ENCODE measurements around the gene DCTN4. TPM values are rescaled to one million over a fixed set of nuclear protein-coding genes. Genes with fewer than 3 reads are reported as not detected.

Gene DCTN4
- total RNA-seq, 1 donor = 66.2 TPM

GRCh38 chr5:150764530-150764929 lies 5.7 kb upstream of the DCTN4 start:
- no peak overlapping the region for H3K4me2 ChIP-seq (ENCODE audit: insufficient read depth, low read length)
- H3K4me1 ChIP-seq (ENCODE audit: insufficient read depth, low read length) = peaks cover 12% of the 10 kb centered on the region
- no peaks in the 10 kb centered on the region for H3K9me3 ChIP-seq (ENCODE audit: low read depth, low read length)
- no peak overlapping the region for H3K27ac ChIP-seq (ENCODE audit: low read depth, low read length)
- no peak overlapping the region for H2AFZ ChIP-seq (ENCODE audit: low read length)
- DNase-seq (ENCODE audit: insufficient read length, low spot score, missing footprints) = no peak
- no peaks in the 10 kb centered on the region for H3K79me2 ChIP-seq (ENCODE audit: insufficient read depth, low read length)
- no peak for TF ChIP-seq CTCF (IDR thresholded peaks at IDR 0.05; ENCODE audit: extremely low read depth, low read depth, low read length)
- H3K4me3 ChIP-seq (ENCODE audit: insufficient read depth, low read length) = no peak overlapping the region
- no peaks in the 10 kb centered on the region for H3K36me3 ChIP-seq (ENCODE audit: insufficient read depth, low read length)
- no peaks in the 10 kb centered on the region for H3K27me3 ChIP-seq (ENCODE audit: insufficient read depth, low read length)
- H4K20me1 ChIP-seq (ENCODE audit: insufficient read depth, low read length) = no peaks in the 10 kb centered on the region

- no peak for DNase-seq (ENCODE audit: insufficient read length, low spot score, missing footprints)
- peak overlapping the region; percentile 25 for H3K4me2 ChIP-seq (ENCODE audit: insufficient read depth, low read length)
These were observed 4.4 kb upstream of the DCTN4 start for GRCh38 chr5:150763023-150763769.

GRCh38 chr5:150762211-150762610 lies 3.4 kb upstream of the DCTN4 start:
- H3K27ac ChIP-seq (ENCODE audit: low read depth, low read length) = no peak overlapping the region
- no peak for DNase-seq (ENCODE audit: insufficient read length, low spot score, missing footprints)
- no peaks in the 10 kb centered on the region for H3K36me3 ChIP-seq (ENCODE audit: insufficient read depth, low read length)
- H3K79me2 ChIP-seq (ENCODE audit: insufficient read depth, low read length) = peaks cover 11% of the 10 kb centered on the region
- H3K9me3 ChIP-seq (ENCODE audit: low read depth, low read length) = no peaks in the 10 kb centered on the region
- no peak overlapping the region for H2AFZ ChIP-seq (ENCODE audit: low read length)
- no peak overlapping the region for H3K4me2 ChIP-seq (ENCODE audit: insufficient read depth, low read length)
- no peak overlapping the region for H3K4me3 ChIP-seq (ENCODE audit: insufficient read depth, low read length)
- H3K4me1 ChIP-seq (ENCODE audit: insufficient read depth, low read length) = peaks cover 25% of the 10 kb centered on the region
- H4K20me1 ChIP-seq (ENCODE audit: insufficient read depth, low read length) = peaks cover 2% of the 10 kb centered on the region
- TF ChIP-seq CTCF (IDR thresholded peaks at IDR 0.05; ENCODE audit: extremely low read depth, low read depth, low read length) = no peak
- H3K27me3 ChIP-seq (ENCODE audit: insufficient read depth, low read length) = no peaks in the 10 kb centered on the region

More at GRCh38 chr5:150763023-150763769, 4.4 kb upstream of the DCTN4 start:
- no peak for TF ChIP-seq CTCF (IDR thresholded peaks at IDR 0.05; ENCODE audit: extremely low read depth, low read depth, low read length)
- H3K9me3 ChIP-seq (ENCODE audit: low read depth, low read length) = no peaks in the 10 kb centered on the region
- peaks cover 17% of the 10 kb centered on the region for H3K4me1 ChIP-seq (ENCODE audit: insufficient read depth, low read length)
- peak overlapping the region; percentile 33 for H2AFZ ChIP-seq (ENCODE audit: low read length)
- H3K27ac ChIP-seq (ENCODE audit: low read depth, low read length) = peak overlapping the region; percentile 70
- H3K4me3 ChIP-seq (ENCODE audit: insufficient read depth, low read length) = no peak overlapping the region
- H3K27me3 ChIP-seq (ENCODE audit: insufficient read depth, low read length) = no peaks in the 10 kb centered on the region
- H3K79me2 ChIP-seq (ENCODE audit: insufficient read depth, low read length) = peaks cover under 1% of the 10 kb centered on the region
- no peaks in the 10 kb centered on the region for H3K36me3 ChIP-seq (ENCODE audit: insufficient read depth, low read length)
- no peaks in the 10 kb centered on the region for H4K20me1 ChIP-seq (ENCODE audit: insufficient read depth, low read length)

- TF ChIP-seq CTCF (IDR thresholded peaks at IDR 0.05; ENCODE audit: extremely low read depth, low read depth, low read length) = no peak
- peak overlapping the region; percentile 85 for H3K4me3 ChIP-seq (ENCODE audit: insufficient read depth, low read length)
- no peak for DNase-seq (ENCODE audit: insufficient read length, low spot score, missing footprints)
- peaks cover 40% of the 10 kb centered on the region for H3K79me2 ChIP-seq (ENCODE audit: insufficient read depth, low read length)
- H3K4me2 ChIP-seq (ENCODE audit: insufficient read depth, low read length) = peak overlapping the region; percentile 78
- peak overlapping the region; percentile 97 for H2AFZ ChIP-seq (ENCODE audit: low read length)
- H3K36me3 ChIP-seq (ENCODE audit: insufficient read depth, low read length) = peaks cover 18% of the 10 kb centered on the region
- no peaks in the 10 kb centered on the region for H3K9me3 ChIP-seq (ENCODE audit: low read depth, low read length)
- peaks cover 28% of the 10 kb centered on the region for H3K4me1 ChIP-seq (ENCODE audit: insufficient read depth, low read length)
- H4K20me1 ChIP-seq (ENCODE audit: insufficient read depth, low read length) = peaks cover 4% of the 10 kb centered on the region
- no peaks in the 10 kb centered on the region for H3K27me3 ChIP-seq (ENCODE audit: insufficient read depth, low read length)
- peak overlapping the region; percentile 97 for H3K27ac ChIP-seq (ENCODE audit: low read depth, low read length)
These were observed 442 bp upstream of the DCTN4 start for GRCh38 chr5:150759334-150759583.

Measured in osteoblast (primary cell).